ENCODE measurements around the gene ATG10. TPM values are rescaled to one million over a fixed set of nuclear protein-coding genes. Genes with fewer than 3 reads are reported as not detected.

ATG10 gene
- total RNA-seq, 1 experiment from 2014 or later, result 11.8 TPM

DNA sequence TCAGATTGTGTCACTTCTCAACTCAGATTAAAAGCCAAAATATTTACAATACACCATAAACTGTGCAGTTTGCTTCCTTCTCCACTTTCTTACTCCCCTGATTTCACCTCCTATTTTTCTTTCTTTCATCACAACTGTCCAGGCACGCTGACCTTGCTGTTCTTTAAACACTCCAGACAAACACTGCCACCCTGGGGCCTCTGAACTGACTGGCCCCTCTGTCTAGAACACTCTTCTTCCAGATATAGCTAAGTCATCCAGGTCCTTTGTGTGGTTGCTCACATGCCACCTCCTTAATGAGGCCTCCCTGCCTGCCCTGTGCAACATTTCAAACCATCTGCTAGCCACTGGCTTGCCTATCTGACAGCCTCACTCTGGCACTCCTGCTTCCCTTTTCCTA lies 46.6 kb downstream of the ATG10 start:
- H3K9ac ChIP-seq (ENCODE audit: low read length), result no peak overlapping the region
- intact Hi-C loops (cut with micrococcal nuclease), result no loop called here
- BruUV-seq (replicated peaks), result no TSS peak
- H3K27me3 ChIP-seq (ENCODE audit: low read length), result no peaks in the 10 kb centered on the region
- H4K20me1 ChIP-seq (ENCODE audit: low read length), result no peaks in the 10 kb centered on the region
- ChIA-PET CTCF (no interaction called here), POLR2A (ENCODE audit: unreplicated experiment) (no interaction called here)
- no peaks in the 10 kb centered on the region for H3K36me3 ChIP-seq (ENCODE audit: low read depth, low read length)
- H3K4me1 ChIP-seq (ENCODE audit: insufficient read depth, low read length), result no peaks in the 10 kb centered on the region
- ATAC-seq, result no peak
- H3K4me2 ChIP-seq (ENCODE audit: low read length), result no peak overlapping the region
- no peak overlapping the region for H3K27ac ChIP-seq (ENCODE audit: low read length)
- H3F3A ChIP-seq (ENCODE audit: low read length, unreplicated experiment), result no peaks in the 10 kb centered on the region
- H3K9me2 ChIP-seq (replicated peaks; ENCODE audit: low read length), result no peaks in the 10 kb centered on the region
- no peak overlapping the region for H3K4me3 ChIP-seq (ENCODE audit: low read length)
- H3K9me3 ChIP-seq (ENCODE audit: low read length), result no peaks in the 10 kb centered on the region
- DNase-seq, result no peak
- H3K79me2 ChIP-seq (ENCODE audit: low read length), result no peaks in the 10 kb centered on the region
- no peak overlapping the region for H2AFZ ChIP-seq (ENCODE audit: low read length)
- TF ChIP-seq, protein P1, sequence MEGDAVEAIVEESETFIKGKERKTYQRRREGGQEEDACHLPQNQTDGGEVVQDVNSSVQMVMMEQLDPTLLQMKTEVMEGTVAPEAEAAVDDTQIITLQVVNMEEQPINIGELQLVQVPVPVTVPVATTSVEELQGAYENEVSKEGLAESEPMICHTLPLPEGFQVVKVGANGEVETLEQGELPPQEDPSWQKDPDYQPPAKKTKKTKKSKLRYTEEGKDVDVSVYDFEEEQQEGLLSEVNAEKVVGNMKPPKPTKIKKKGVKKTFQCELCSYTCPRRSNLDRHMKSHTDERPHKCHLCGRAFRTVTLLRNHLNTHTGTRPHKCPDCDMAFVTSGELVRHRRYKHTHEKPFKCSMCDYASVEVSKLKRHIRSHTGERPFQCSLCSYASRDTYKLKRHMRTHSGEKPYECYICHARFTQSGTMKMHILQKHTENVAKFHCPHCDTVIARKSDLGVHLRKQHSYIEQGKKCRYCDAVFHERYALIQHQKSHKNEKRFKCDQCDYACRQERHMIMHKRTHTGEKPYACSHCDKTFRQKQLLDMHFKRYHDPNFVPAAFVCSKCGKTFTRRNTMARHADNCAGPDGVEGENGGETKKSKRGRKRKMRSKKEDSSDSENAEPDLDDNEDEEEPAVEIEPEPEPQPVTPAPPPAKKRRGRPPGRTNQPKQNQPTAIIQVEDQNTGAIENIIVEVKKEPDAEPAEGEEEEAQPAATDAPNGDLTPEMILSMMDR (conservative IDR thresholded peaks at IDR 0.05; ENCODE audit: low read depth, low read length), result no peak
- TF ChIP-seq EZH2 (IDR thresholded peaks at IDR 0.05; ENCODE audit: low read length, unreplicated experiment), result no peak
- TF ChIP-seq EZH2phosphoT487 (IDR thresholded peaks at IDR 0.05; ENCODE audit: borderline replicate concordance, low read length), result no peak

DNA sequence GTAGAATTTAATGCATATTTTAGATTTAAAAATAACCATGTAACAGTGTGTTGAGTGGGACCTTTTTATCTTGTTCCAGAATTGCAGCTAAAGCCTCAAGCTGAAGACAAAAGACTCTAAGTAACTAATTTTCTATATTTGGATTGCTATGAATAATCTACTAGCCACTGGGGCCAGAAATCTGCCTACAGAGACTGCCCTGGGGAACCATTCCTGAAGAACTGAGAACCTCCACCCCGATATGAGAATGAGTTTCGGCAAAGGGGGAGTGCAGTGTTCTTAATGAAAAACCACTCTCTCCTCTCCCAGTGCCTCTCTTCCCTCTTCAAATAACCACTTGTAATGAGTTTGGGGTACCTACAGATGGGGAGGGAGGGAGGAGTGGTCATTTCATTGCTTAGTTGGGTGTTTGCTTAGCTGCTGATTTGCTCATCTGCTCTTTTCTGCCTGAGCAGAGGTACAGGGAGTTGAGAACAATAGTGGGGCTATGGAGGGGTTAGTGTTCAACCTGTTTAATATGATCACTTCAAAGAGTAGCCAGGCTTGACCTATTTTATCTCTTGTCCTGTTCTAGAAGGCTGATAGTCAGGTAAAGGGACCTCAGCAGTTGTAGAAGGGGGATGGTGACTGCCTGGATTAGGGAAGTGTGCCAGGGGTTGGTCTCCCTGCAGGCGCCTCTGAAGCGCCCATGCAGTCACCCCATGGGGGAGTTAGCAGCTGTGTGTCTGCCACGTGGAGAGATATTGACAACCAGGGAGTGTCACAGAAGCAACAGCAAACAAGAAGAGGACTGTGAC lies 47.7 kb downstream of the ATG10 start:
- H3K9me3 ChIP-seq (ENCODE audit: low read length), result no peaks in the 10 kb centered on the region
- no peaks in the 10 kb centered on the region for H3K4me1 ChIP-seq (ENCODE audit: insufficient read depth, low read length)
- intact Hi-C loops (cut with micrococcal nuclease), result no loop called here
- no peaks in the 10 kb centered on the region for H3K27me3 ChIP-seq (ENCODE audit: low read length)
- H3K4me3 ChIP-seq (ENCODE audit: low read length), result no peak overlapping the region
- no peaks in the 10 kb centered on the region for H3K36me3 ChIP-seq (ENCODE audit: low read depth, low read length)
- H3K9me2 ChIP-seq (replicated peaks; ENCODE audit: low read length), result no peaks in the 10 kb centered on the region
- H4K20me1 ChIP-seq (ENCODE audit: low read length), result no peaks in the 10 kb centered on the region
- no peak overlapping the region for H2AFZ ChIP-seq (ENCODE audit: low read length)
- ATAC-seq, result no peak
- ChIA-PET CTCF (no interaction called here), POLR2A (ENCODE audit: unreplicated experiment) (no interaction called here)
- TF ChIP-seq EZH2phosphoT487 (IDR thresholded peaks at IDR 0.05; ENCODE audit: borderline replicate concordance, low read length) (no peak), EZH2 (IDR thresholded peaks at IDR 0.05; ENCODE audit: low read length, unreplicated experiment) (no peak)
- TF ChIP-seq, protein P1 (conservative IDR thresholded peaks at IDR 0.05; ENCODE audit: low read depth, low read length), result no peak
- H3K79me2 ChIP-seq (ENCODE audit: low read length), result no peaks in the 10 kb centered on the region
- no peak for DNase-seq
- BruUV-seq (replicated peaks), result no TSS peak
- H3K9ac ChIP-seq (ENCODE audit: low read length), result no peak overlapping the region
- no peak overlapping the region for H3K27ac ChIP-seq (ENCODE audit: low read length)
- no peak overlapping the region for H3K4me2 ChIP-seq (ENCODE audit: low read length)
- no peaks in the 10 kb centered on the region for H3F3A ChIP-seq (ENCODE audit: low read length, unreplicated experiment)

DNA sequence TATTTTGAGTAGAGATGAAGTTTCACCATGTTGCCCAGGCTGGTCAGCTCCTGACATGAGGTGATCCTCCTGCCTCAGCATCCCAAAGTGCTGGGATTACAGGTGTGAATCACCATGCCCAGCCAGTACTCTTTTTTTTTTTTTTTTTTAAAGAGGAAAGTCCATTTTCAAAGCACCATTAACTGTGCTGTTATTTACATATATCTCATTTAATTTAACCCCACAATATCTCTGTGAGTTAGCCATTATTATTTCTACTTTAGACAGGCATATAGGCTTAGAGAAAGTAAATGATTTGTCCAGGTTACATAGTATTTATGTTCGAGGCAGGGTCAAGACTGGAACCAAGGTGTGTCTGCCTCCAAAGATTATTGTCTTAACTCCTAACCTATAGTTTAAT lies 50.7 kb downstream of the ATG10 start:
- intact Hi-C loops (cut with micrococcal nuclease), result no loop called here
- Histone ChIP-seq H3F3A (ENCODE audit: low read length, unreplicated experiment) (no peaks in the 10 kb centered on the region), H3K4me3 (ENCODE audit: low read length) (no peak overlapping the region), H3K4me2 (ENCODE audit: low read length) (no peak overlapping the region), H3K79me2 (ENCODE audit: low read length) (no peaks in the 10 kb centered on the region), H3K4me1 (ENCODE audit: insufficient read depth, low read length) (no peaks in the 10 kb centered on the region), H3K27ac (ENCODE audit: low read length) (no peak overlapping the region), H2AFZ (ENCODE audit: low read length) (no peak overlapping the region), H3K9me2 (replicated peaks; ENCODE audit: low read length) (no peaks in the 10 kb centered on the region), H3K27me3 (ENCODE audit: low read length) (no peaks in the 10 kb centered on the region), H4K20me1 (ENCODE audit: low read length) (no peaks in the 10 kb centered on the region), H3K9me3 (ENCODE audit: low read length) (no peaks in the 10 kb centered on the region), H3K9ac (ENCODE audit: low read length) (no peak overlapping the region), H3K36me3 (ENCODE audit: low read depth, low read length) (no peaks in the 10 kb centered on the region)
- no TSS peak for BruUV-seq (replicated peaks)
- ChIA-PET POLR2A (ENCODE audit: unreplicated experiment) (no interaction called here), CTCF (no interaction called here)
- ATAC-seq (no peak), DNase-seq (no peak)
- TF ChIP-seq EZH2phosphoT487 (IDR thresholded peaks at IDR 0.05; ENCODE audit: borderline replicate concordance, low read length) (no peak), EZH2 (IDR thresholded peaks at IDR 0.05; ENCODE audit: low read length, unreplicated experiment) (no peak)
- TF ChIP-seq, protein P1 (conservative IDR thresholded peaks at IDR 0.05; ENCODE audit: low read depth, low read length), result no peak
